Measurements from ENCODE around the gene STK4.

DNA sequence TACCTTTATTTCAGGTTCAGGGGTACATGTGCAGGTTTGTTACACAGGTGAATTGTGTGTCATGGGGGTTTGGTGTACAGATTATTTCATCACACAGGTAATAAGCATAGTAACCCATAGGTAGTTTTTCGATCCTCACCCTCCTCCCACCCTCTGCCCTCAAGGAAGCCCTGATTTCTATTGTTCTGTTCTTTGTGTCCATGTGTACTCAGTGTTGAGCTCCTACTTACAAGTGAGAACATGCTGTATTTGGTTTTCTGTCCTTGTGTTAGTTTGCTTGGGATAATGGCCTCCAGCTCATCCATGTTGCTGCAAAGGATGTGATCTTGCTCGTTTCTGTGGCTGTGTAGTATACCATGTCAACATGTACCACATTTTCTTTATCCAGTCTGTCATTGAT, 66.0 kb downstream of the STK4 start:
- TF ChIP-seq, protein P1, sequence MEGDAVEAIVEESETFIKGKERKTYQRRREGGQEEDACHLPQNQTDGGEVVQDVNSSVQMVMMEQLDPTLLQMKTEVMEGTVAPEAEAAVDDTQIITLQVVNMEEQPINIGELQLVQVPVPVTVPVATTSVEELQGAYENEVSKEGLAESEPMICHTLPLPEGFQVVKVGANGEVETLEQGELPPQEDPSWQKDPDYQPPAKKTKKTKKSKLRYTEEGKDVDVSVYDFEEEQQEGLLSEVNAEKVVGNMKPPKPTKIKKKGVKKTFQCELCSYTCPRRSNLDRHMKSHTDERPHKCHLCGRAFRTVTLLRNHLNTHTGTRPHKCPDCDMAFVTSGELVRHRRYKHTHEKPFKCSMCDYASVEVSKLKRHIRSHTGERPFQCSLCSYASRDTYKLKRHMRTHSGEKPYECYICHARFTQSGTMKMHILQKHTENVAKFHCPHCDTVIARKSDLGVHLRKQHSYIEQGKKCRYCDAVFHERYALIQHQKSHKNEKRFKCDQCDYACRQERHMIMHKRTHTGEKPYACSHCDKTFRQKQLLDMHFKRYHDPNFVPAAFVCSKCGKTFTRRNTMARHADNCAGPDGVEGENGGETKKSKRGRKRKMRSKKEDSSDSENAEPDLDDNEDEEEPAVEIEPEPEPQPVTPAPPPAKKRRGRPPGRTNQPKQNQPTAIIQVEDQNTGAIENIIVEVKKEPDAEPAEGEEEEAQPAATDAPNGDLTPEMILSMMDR (IDR thresholded peaks at IDR 0.05; ENCODE audit: poor library complexity, severe bottlenecking) = no peak
- TF ChIP-seq MXI1 (conservative IDR thresholded peaks at IDR 0.05; ENCODE audit: poor library complexity, severe bottlenecking) = no peak
- TF ChIP-seq POLR2AphosphoS5 (IDR thresholded peaks at IDR 0.05) = no peak
- no peak for TF ChIP-seq TAF1 (IDR thresholded peaks at IDR 0.05; ENCODE audit: low read depth)
